Liver (tissue), 9 donors: ENCODE data around the gene CELF2. TPM values are rescaled to one million over a fixed set of nuclear protein-coding genes. Genes with fewer than 3 reads are reported as not detected.

ENCODE experiments used
- DNase-seq: peaks from one replicate; pipeline ENCODE4 v3.0.0-alpha.2; 2017; ENCODE audit warnings: low spot score
- H3K27ac ChIP-seq, 2 donors: one replicate each; pipeline ENCODE4 v1.7.0; 2013; ENCODE audit warnings: inconsistent platforms in 2 of 2, low read length in 2 of 2, control low read depth in 1 of 2, low read depth in 1 of 2, mild to moderate bottlenecking in 1 of 2
- H3K27me3 ChIP-seq, 4 donors: one replicate each; pipeline versions ENCODE4 v1.6.1 to v1.7.0; 2013; ENCODE audit warnings: low read length in 3 of 4, inconsistent platforms in 1 of 4, mild to moderate bottlenecking in 1 of 4, moderate library complexity in 1 of 4; ENCODE audit not compliant: control insufficient read depth in 4 of 4, insufficient read depth in 4 of 4
- H3K36me3 ChIP-seq, 4 donors: one replicate each; pipeline versions ENCODE4 v1.6.1 to v1.7.0; 2013; ENCODE audit warnings: low read length in 3 of 4, mild to moderate bottlenecking in 3 of 4, low read depth in 1 of 4, moderate library complexity in 1 of 4; ENCODE audit not compliant: control insufficient read depth in 4 of 4, insufficient read depth in 3 of 4
- H3K4me1 ChIP-seq, 4 donors: one replicate each; pipeline versions ENCODE4 v1.6.1 to v1.7.0; 2013; ENCODE audit warnings: low read length in 3 of 4, mild to moderate bottlenecking in 3 of 4, moderate library complexity in 1 of 4; ENCODE audit not compliant: control insufficient read depth in 4 of 4, insufficient read depth in 4 of 4
- H3K4me3 ChIP-seq, 3 donors: one replicate each; pipeline versions ENCODE4 v1.6.1 to v1.7.0; 2013; ENCODE audit warnings: low read length in 3 of 3, control low read depth in 1 of 3, low read depth in 1 of 3, mild to moderate bottlenecking in 1 of 3
- H3K9ac ChIP-seq, 2 donors: one replicate each; pipeline ENCODE4 v1.7.0; 2013; ENCODE audit warnings: low read length in 2 of 2, mild to moderate bottlenecking in 2 of 2, moderate library complexity in 2 of 2, control low read depth in 1 of 2, low read depth in 1 of 2
- H3K9me3 ChIP-seq, 4 donors: one replicate each; pipeline versions ENCODE4 v1.6.1 to v1.7.0; 2013; ENCODE audit warnings: low read length in 3 of 4; ENCODE audit not compliant: control insufficient read depth in 4 of 4
- FOXA1 ChIP-seq: IDR thresholded peaks from 2 replicates; pipeline ENCODE4 v1.6.1; 2016; ENCODE audit warnings: antibody characterized with exemption
- GABPA ChIP-seq, 2 donors: IDR thresholded peaks in 1 of 2; conservative IDR thresholded peaks in 1 of 2; 2 replicates each; pipeline ENCODE4 v1.6.1; 2016; ENCODE audit warnings: antibody characterized with exemption in 2 of 2, mild to moderate bottlenecking in 1 of 2, moderate library complexity in 1 of 2
- RAD21 ChIP-seq, 2 donors: IDR thresholded peaks; 2 replicates each; pipeline ENCODE4 v1.6.1; 2016; ENCODE audit warnings: antibody characterized with exemption in 2 of 2, mild to moderate bottlenecking in 2 of 2
- SP1 ChIP-seq: IDR thresholded peaks from 2 replicates; pipeline ENCODE4 v1.6.1; 2018; ENCODE audit warnings: antibody characterized with exemption, mild to moderate bottlenecking
- YY1 ChIP-seq: IDR thresholded peaks from 2 replicates; pipeline ENCODE4 v1.6.1; 2016; ENCODE audit warnings: antibody characterized with exemption, mild to moderate bottlenecking
- WGBS: extraction: QIAGEN DNeasy Blood & Tissue Kit; methylation state at CpG from one replicate; pipeline ENCODE4 v1.1.7; 2013; 5-methylcytosine and 5-hydroxymethylcytosine counted together
- polyA plus RNA-seq, 2 donors: library from polyadenylated mRNA; stranded (reverse) in 1 of 2; unstranded in 1 of 2; fragments of 200-250 nt in 1 of 2; fragments of >200 nt in 1 of 2; fragmentation: Nextera tagmentation in 1 of 2; extraction: Ambion mirVana in 1 of 2; gene quantifications; one replicate each; pipeline versions ENCODE4 v1.2.1 to v1.2.3, GENCODE V29; 2013 to 2015
- total RNA-seq, 2 donors: library from RNA; depleted of rRNA; stranded (reverse); fragments of >200 nt; gene quantifications; one replicate each; pipeline ENCODE4 v1.2.3, GENCODE V29; 2014
- TF ChIP-seq, protein P1 (sequence below): IDR thresholded peaks from 2 replicates; pipeline ENCODE4 v1.6.1; 2016; ENCODE audit warnings: antibody characterized with exemption
- TF ChIP-seq, protein P2 (sequence below): fragments of 150-350 bp; IDR thresholded peaks from 2 replicates; pipeline ENCODE4 v1.5.1; 2017; ENCODE audit warnings: improper control_type of control experiment, low read depth, low read length; ENCODE audit not compliant: missing input control
- TF ChIP-seq, protein P3 (sequence below): IDR thresholded peaks from 2 replicates; pipeline ENCODE4 v1.6.1; 2016; ENCODE audit warnings: antibody characterized with exemption
- TF ChIP-seq, protein P4 (sequence below): IDR thresholded peaks from 2 replicates; pipeline ENCODE4 v1.6.1; 2016; ENCODE audit warnings: antibody characterized with exemption, mild to moderate bottlenecking
- donor health status: healthy.
- donor health status: healthy.
- donor health status: healthy.
- donor health status: healthy.
- donor health status: healthy.

CELF2 gene
- total and polyA plus RNA-seq, 4 donors, result 1.4 to 8.5 (median 5.6) TPM

DNA sequence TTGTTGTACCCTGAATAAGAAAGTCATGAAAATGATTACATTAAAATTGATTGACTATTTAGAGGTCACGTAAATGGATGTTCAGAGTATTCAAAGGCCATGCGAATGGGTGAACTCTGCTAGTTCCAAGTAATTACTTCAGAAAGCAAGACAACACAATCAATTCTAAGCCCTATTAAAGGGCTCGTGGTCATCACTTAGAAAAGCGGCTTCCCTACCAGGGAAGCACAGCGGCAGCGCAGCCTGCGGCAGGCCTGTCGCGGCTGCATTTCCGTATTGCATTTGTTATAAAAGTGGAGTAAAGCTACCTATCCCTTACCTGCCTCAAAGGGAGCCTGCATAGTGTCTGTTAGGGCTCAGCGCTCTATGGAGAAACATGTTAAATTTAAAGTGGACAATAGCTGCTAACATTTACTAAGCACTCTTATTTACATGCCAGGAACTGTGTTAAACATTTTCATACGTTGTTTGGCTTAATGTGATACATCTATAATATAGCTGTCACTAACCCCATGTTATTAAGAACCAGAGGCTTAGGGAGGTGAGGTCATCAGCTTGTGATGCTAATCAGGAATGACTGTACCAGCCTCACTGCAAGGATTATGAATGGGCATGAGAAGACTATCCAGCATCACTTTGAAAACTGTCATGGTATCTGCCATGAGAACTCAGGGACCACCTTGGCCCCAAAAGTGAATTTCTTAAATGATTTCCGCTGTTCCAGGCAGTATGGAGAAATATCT, 187.5 kb downstream of the CELF2 start (continued):
- TF ChIP-seq, protein P1, sequence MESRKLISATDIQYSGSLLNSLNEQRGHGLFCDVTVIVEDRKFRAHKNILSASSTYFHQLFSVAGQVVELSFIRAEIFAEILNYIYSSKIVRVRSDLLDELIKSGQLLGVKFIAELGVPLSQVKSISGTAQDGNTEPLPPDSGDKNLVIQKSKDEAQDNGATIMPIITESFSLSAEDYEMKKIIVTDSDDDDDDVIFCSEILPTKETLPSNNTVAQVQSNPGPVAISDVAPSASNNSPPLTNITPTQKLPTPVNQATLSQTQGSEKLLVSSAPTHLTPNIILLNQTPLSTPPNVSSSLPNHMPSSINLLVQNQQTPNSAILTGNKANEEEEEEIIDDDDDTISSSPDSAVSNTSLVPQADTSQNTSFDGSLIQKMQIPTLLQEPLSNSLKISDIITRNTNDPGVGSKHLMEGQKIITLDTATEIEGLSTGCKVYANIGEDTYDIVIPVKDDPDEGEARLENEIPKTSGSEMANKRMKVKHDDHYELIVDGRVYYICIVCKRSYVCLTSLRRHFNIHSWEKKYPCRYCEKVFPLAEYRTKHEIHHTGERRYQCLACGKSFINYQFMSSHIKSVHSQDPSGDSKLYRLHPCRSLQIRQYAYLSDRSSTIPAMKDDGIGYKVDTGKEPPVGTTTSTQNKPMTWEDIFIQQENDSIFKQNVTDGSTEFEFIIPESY, result no peak

DNA sequence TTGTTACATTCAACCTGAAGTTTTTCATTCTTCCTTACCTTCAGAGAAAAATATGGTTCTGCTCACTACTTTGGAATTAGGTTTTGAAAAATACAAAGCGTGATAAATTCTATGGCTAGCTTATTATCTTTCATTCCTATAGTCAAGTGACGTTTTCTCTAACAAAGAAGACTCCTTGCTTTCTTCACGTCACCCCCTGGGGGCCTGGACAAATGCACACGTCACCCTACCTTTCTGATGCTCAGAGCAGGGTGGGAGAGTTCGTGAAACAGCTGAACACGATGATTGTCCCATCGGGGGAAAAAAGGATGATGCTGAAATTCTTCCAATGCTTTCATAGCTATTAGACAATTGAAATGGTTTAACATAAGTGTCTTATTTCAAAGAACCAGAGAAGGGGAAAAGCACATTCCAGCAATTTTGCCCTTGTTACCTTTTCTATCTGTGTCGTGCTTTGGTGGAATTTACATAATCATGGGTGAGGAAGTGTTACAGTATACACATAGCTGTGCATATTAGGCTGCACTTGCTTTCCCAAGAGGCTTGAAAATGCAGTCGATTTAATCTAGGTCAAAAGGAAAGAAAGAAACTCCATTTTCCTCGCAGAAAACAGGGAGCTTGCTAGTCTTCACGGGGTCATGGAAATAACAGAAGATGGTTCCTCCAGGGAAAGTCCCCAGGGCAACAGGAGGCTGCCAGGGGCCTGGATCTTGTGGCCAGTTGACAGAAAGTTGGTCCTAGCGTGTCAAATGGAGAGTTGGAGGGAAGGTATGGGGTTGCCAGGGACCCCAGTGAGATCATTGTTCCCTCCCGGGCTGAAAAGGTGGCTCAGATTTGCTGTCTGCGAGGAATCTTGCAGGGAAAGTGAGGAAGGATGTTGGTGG, 189.2 kb downstream of the CELF2 start:
- no peak for DNase-seq
- 65% methylated on average over 14 of the region's 14 CpGs for WGBS
- no peaks in the 10 kb centered on the region for H3K4me1 ChIP-seq
- no peaks in the 10 kb centered on the region for H3K36me3 ChIP-seq
- H3K9me3 ChIP-seq, result no peaks in the 10 kb centered on the region
- H3K27me3 ChIP-seq, result no peaks in the 10 kb centered on the region
- no peak overlapping the region for H3K27ac ChIP-seq
- TF ChIP-seq, protein P2, sequence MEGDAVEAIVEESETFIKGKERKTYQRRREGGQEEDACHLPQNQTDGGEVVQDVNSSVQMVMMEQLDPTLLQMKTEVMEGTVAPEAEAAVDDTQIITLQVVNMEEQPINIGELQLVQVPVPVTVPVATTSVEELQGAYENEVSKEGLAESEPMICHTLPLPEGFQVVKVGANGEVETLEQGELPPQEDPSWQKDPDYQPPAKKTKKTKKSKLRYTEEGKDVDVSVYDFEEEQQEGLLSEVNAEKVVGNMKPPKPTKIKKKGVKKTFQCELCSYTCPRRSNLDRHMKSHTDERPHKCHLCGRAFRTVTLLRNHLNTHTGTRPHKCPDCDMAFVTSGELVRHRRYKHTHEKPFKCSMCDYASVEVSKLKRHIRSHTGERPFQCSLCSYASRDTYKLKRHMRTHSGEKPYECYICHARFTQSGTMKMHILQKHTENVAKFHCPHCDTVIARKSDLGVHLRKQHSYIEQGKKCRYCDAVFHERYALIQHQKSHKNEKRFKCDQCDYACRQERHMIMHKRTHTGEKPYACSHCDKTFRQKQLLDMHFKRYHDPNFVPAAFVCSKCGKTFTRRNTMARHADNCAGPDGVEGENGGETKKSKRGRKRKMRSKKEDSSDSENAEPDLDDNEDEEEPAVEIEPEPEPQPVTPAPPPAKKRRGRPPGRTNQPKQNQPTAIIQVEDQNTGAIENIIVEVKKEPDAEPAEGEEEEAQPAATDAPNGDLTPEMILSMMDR, result no peak
- TF ChIP-seq, protein P3, sequence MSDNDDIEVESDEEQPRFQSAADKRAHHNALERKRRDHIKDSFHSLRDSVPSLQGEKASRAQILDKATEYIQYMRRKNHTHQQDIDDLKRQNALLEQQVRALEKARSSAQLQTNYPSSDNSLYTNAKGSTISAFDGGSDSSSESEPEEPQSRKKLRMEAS, result no peak
- TF ChIP-seq GABPA (IDR thresholded peaks at IDR 0.05 in 1 of 2, conservative IDR thresholded peaks at IDR 0.05 in 1 of 2) (no peak), RAD21 (IDR thresholded peaks at IDR 0.05) (no peak), SP1 (no peak), YY1 (no peak), FOXA1 (no peak)
- TF ChIP-seq, protein P4, sequence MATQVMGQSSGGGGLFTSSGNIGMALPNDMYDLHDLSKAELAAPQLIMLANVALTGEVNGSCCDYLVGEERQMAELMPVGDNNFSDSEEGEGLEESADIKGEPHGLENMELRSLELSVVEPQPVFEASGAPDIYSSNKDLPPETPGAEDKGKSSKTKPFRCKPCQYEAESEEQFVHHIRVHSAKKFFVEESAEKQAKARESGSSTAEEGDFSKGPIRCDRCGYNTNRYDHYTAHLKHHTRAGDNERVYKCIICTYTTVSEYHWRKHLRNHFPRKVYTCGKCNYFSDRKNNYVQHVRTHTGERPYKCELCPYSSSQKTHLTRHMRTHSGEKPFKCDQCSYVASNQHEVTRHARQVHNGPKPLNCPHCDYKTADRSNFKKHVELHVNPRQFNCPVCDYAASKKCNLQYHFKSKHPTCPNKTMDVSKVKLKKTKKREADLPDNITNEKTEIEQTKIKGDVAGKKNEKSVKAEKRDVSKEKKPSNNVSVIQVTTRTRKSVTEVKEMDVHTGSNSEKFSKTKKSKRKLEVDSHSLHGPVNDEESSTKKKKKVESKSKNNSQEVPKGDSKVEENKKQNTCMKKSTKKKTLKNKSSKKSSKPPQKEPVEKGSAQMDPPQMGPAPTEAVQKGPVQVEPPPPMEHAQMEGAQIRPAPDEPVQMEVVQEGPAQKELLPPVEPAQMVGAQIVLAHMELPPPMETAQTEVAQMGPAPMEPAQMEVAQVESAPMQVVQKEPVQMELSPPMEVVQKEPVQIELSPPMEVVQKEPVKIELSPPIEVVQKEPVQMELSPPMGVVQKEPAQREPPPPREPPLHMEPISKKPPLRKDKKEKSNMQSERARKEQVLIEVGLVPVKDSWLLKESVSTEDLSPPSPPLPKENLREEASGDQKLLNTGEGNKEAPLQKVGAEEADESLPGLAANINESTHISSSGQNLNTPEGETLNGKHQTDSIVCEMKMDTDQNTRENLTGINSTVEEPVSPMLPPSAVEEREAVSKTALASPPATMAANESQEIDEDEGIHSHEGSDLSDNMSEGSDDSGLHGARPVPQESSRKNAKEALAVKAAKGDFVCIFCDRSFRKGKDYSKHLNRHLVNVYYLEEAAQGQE, result no peak
- TF ChIP-seq, protein P1, result no peak
- no peak overlapping the region for H3K4me3 ChIP-seq
- no peak overlapping the region for H3K9ac ChIP-seq
